Choroid plexus epithelial cell (primary cell): ENCODE results near the gene ACSL4.

ENCODE experiments used
- DNase-seq: peaks from one replicate; pipeline ENCODE4 v3.0.0-alpha.2; 2010; ENCODE audit warnings: low read depth
- H3K4me3 ChIP-seq: 2 replicates; pipeline ENCODE4 v1.5.1; 2011; ENCODE audit warnings: low read depth, mild to moderate bottlenecking, control low read depth, low read length, moderate library complexity
- TF ChIP-seq, protein P1 (sequence below): conservative IDR thresholded peaks from 2 replicates; pipeline ENCODE4 v1.5.1; 2011; ENCODE audit warnings: low read depth, mild to moderate bottlenecking, control low read depth, inconsistent platforms, low read length, moderate library complexity

Gene ACSL4

GRCh38 chrX:109695637-109696036 is 37.4 kb downstream of the ACSL4 start:
- TF ChIP-seq, protein P1, sequence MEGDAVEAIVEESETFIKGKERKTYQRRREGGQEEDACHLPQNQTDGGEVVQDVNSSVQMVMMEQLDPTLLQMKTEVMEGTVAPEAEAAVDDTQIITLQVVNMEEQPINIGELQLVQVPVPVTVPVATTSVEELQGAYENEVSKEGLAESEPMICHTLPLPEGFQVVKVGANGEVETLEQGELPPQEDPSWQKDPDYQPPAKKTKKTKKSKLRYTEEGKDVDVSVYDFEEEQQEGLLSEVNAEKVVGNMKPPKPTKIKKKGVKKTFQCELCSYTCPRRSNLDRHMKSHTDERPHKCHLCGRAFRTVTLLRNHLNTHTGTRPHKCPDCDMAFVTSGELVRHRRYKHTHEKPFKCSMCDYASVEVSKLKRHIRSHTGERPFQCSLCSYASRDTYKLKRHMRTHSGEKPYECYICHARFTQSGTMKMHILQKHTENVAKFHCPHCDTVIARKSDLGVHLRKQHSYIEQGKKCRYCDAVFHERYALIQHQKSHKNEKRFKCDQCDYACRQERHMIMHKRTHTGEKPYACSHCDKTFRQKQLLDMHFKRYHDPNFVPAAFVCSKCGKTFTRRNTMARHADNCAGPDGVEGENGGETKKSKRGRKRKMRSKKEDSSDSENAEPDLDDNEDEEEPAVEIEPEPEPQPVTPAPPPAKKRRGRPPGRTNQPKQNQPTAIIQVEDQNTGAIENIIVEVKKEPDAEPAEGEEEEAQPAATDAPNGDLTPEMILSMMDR: no peak
- no peak overlapping the region for H3K4me3 ChIP-seq
- DNase-seq: no peak

GRCh38 chrX:109691752-109692151 is 41.3 kb downstream of the ACSL4 start:
- no peak for DNase-seq
- TF ChIP-seq, protein P1: no peak

GRCh38 chrX:109691277-109691676 is 41.8 kb downstream of the ACSL4 start:
- TF ChIP-seq, protein P1: no peak
- no peak overlapping the region for H3K4me3 ChIP-seq
- DNase-seq: no peak

More at GRCh38 chrX:109691752-109692151, 41.3 kb downstream of the ACSL4 start:
- no peak overlapping the region for H3K4me3 ChIP-seq

DNA sequence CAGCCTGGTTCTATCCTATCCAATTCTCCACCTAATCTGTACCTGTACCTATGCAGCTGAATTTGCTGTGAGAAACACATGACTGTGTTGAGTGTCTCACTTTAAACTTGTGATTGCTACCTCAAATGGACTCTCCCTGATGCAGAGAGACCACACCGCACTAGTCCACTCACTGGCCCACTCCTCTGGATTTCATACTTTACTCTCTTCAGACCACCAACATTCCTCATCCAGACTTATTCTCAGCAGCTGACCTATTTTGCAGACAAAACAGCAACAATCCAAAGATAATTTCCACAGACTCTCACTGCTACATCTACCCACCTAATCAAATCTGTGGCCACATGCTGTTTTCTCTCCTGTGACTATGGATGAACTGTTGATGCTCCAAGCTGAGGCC is 45.2 kb downstream of the ACSL4 start:
- H3K4me3 ChIP-seq: no peak overlapping the region
- no peak for DNase-seq
- TF ChIP-seq, protein P1: no peak

DNA sequence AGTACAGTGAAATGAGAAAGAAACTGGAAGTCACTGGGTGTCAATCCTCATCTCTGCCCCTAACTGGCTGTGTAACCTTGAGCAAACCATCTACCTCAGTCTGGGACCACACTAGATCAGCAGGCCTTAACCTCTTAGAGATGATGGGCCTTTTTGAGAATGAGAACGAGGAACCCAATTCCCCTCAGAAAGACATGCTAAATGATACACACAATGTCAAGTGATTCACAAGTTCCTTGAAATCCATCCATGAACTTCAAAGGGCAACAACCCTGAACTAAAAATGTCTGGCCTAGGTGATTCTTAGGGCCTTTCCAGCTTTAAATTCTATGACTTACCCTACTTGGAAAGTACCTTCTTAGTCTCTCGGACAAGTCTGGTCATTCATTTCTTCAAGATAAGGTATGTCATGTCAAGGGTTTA is 47.4 kb downstream of the ACSL4 start:
- no peak for DNase-seq
- no peak overlapping the region for H3K4me3 ChIP-seq
- TF ChIP-seq, protein P1: no peak

GRCh38 chrX:109684136-109684535 is 48.9 kb downstream of the ACSL4 start:
- TF ChIP-seq, protein P1: no peak
- DNase-seq: peak; percentile 37
- H3K4me3 ChIP-seq: no peak overlapping the region

DNA sequence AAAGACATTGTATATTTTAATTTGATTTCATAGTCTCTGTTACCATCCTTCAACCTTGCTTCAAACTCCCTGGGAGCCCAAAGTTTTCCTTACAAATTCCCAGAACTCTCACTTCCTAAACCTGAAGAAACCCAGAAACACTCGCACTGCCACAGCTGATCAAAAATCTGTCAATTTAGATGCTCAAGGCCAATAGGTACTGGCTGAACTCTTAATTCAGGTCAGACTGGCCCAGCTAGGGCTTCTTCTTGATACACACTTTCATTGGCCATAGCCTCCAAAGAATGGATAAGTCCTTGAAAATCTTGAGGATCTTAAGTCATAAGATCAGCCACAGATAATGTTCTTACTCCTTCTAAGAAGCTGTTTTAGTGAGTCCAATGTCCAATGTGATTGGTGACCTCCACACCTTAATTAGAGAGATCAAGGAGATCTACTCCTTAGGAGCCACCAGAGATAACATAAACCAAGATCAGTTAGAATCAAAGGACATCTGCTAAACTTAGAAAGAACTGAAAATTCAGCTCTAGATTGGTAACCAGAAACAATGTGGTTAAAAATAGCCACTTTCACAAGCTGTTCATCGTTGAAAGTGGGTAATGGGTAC is 51.5 kb downstream of the ACSL4 start:
- no peak overlapping the region for H3K4me3 ChIP-seq
- TF ChIP-seq, protein P1: no peak
- no peak for DNase-seq
